ENCODE data around the gene HBA1.

DNA sequence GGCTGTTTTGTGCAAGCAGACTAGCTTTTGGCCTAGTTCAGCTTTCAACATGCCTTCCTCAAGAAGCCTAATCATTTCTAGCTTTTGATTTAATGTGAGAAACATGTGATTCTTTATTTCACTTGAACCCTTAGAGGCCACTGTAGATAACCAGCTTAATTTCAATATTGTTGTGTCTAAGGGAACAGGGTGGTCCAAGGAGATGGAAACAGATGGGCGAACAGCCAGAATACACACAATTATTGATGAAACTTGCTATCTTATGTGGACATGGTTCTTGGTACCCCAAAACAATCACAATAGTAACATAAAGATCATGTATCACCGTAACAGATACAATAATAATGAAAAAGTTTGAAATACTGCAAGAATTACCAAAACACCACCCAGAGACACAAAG, 42.8 kb upstream of the HBA1 start:
- no peak for TF ChIP-seq CTCF (IDR thresholded peaks at IDR 0.05; ENCODE audit: borderline replicate concordance, extremely low read depth, low read length, poor library complexity, severe bottlenecking)
- TF ChIP-seq EZH2 (IDR thresholded peaks at IDR 0.05; ENCODE audit: borderline replicate concordance, low read depth, low read length, severe bottlenecking) = no peak

Data from DND-41 (cell line).